DMS114 treated with DMSO at 0.1 percent for 48 hours (cell line): ENCODE results near the gene SNRNP70.
"Not testable (repeated sequence)": the region's sequence is repeated elsewhere in the genome, so short reads cannot be mapped to it uniquely, and the experiment has no call there.

ENCODE experiments used
- DNase-seq: peaks from one replicate; lab custom pipeline; 2025; ENCODE audit not compliant: unreplicated experiment; lab: John Stamatoyannopoulos, UW

The SNRNP70 gene

GRCh38 chr19:49118565-49119410, 33.5 kb downstream of the SNRNP70 start, which contains the start of gene C19orf73:
TSS of gene C19orf73 (minus strand) at chr19:49119143. CDS start at chr19:49119022, 121 bp downstream.
- DNase-seq = peak; percentile 81

- DNase-seq = no peak
Measured at GRCh38 chr19:49119411-49120324, 34.4 kb downstream of the SNRNP70 start, which contains the start of gene PPFIA3. TSS of gene PPFIA3 (plus strand) at chr19:49119544. CDS start at chr19:49127874, 8,330 bp downstream.

GRCh38 chr19:49120325-49120683, 35.1 kb downstream of the SNRNP70 start:
- no peak for DNase-seq

- no peak for DNase-seq
Measured at GRCh38 chr19:49120868-49121267, 35.6 kb downstream of the SNRNP70 start.

GRCh38 chr19:49121841-49122240, 36.6 kb downstream of the SNRNP70 start:
- DNase-seq = not testable (repeated sequence)

GRCh38 chr19:49123285-49123684, 38.0 kb downstream of the SNRNP70 start:
- not testable (repeated sequence) for DNase-seq

- no peak for DNase-seq
Measured at GRCh38 chr19:49125025-49125731, 39.9 kb downstream of the SNRNP70 start.

- DNase-seq = no peak
Measured at GRCh38 chr19:49126575-49126974, 41.3 kb downstream of the SNRNP70 start.

- not testable (repeated sequence) for DNase-seq
Measured at GRCh38 chr19:49127225-49127624, 42.0 kb downstream of the SNRNP70 start.

- DNase-seq = peak; percentile 77
Measured at GRCh38 chr19:49127674-49128544, 42.7 kb downstream of the SNRNP70 start.

- DNase-seq = no peak
Measured at GRCh38 chr19:49128545-49129237, 43.4 kb downstream of the SNRNP70 start.

GRCh38 chr19:49129238-49129583, 44.0 kb downstream of the SNRNP70 start:
- no peak for DNase-seq

- DNase-seq = no peak
Measured at GRCh38 chr19:49130325-49130724, 45.1 kb downstream of the SNRNP70 start.

GRCh38 chr19:49132974-49133609, 47.8 kb downstream of the SNRNP70 start:
- no peak for DNase-seq

GRCh38 chr19:49133621-49134454, 48.6 kb downstream of the SNRNP70 start:
- no peak for DNase-seq

GRCh38 chr19:49135686-49136085, 50.4 kb downstream of the SNRNP70 start:
- DNase-seq = no peak

GRCh38 chr19:49136771-49137171, 51.5 kb downstream of the SNRNP70 start:
- no peak for DNase-seq

GRCh38 chr19:49140951-49141350, 55.7 kb downstream of the SNRNP70 start:
- DNase-seq = no peak
